Measurements from ENCODE around the gene RYR3. TPM values are rescaled to one million over a fixed set of nuclear protein-coding genes. Genes with fewer than 3 reads are reported as not detected.

Gene RYR3
- total and polyA plus RNA-seq, 4 donors, result 0.09 to 1.4 (median 0.47) TPM

DNA sequence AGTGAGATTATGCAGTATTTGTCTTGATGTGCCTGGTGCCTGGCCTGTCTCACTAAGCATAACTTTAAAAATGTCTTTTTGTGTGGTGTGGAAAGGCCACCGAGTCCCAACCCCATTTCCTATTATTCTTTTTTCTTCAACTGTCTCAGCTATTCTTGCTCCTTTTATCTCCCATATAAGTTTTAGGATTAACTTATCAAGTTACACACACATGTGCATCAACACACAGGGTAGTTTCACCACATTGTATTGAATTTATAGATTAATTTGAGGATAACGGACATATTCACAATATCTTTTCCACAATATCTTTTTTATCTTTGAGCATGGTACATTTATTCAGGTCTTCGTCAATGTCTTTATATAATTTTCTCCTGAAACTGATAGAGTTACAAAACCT, 127.6 kb downstream of the RYR3 start:
- ATAC-seq (ENCODE audit: insufficient read depth, low FRiP score) (no peak), DNase-seq (no peak)
- TF ChIP-seq, protein P1, sequence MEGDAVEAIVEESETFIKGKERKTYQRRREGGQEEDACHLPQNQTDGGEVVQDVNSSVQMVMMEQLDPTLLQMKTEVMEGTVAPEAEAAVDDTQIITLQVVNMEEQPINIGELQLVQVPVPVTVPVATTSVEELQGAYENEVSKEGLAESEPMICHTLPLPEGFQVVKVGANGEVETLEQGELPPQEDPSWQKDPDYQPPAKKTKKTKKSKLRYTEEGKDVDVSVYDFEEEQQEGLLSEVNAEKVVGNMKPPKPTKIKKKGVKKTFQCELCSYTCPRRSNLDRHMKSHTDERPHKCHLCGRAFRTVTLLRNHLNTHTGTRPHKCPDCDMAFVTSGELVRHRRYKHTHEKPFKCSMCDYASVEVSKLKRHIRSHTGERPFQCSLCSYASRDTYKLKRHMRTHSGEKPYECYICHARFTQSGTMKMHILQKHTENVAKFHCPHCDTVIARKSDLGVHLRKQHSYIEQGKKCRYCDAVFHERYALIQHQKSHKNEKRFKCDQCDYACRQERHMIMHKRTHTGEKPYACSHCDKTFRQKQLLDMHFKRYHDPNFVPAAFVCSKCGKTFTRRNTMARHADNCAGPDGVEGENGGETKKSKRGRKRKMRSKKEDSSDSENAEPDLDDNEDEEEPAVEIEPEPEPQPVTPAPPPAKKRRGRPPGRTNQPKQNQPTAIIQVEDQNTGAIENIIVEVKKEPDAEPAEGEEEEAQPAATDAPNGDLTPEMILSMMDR (IDR thresholded peaks at IDR 0.05; ENCODE audit: control extremely low read depth, extremely low read depth), result no peak
- Histone ChIP-seq H3K27me3 (ENCODE audit: control insufficient read depth in 3 of 3, insufficient read depth in 3 of 3, low read length in 2 of 3) (no peaks in the 10 kb centered on the region), H3K27ac (ENCODE audit: low read depth in 1 of 2, low read length in 1 of 2) (no peak overlapping the region), H3K4me1 (ENCODE audit: control insufficient read depth in 5 of 5, insufficient read depth in 5 of 5, low read length in 5 of 5) (no peaks in the 10 kb centered on the region), H3K9ac (ENCODE audit: insufficient read depth in 1 of 2, low read length in 2 of 2) (no peak overlapping the region), H3K9me3 (ENCODE audit: control insufficient read depth in 4 of 4, insufficient read depth in 3 of 4, low read length in 3 of 4) (no peaks in the 10 kb centered on the region), H3K36me3 (ENCODE audit: control insufficient read depth in 4 of 4, insufficient read depth in 4 of 4, low read length in 4 of 4) (no peaks in the 10 kb centered on the region), H3K4me3 (no peak overlapping the region)
- 92 to 95% methylated on average over 3 of the region's 3 CpGs for WGBS, 2 donors

GRCh38 chr15:33440900-33441299, 130.1 kb downstream of the RYR3 start:
- no peak for DNase-seq
- Histone ChIP-seq H3K9me3 (ENCODE audit: control insufficient read depth in 4 of 4, insufficient read depth in 3 of 4, low read length in 3 of 4) (no peaks in the 10 kb centered on the region), H3K36me3 (ENCODE audit: control insufficient read depth in 4 of 4, insufficient read depth in 4 of 4, low read length in 4 of 4) (no peaks in the 10 kb centered on the region), H3K27ac (ENCODE audit: low read depth in 1 of 2, low read length in 1 of 2) (no peak overlapping the region), H3K27me3 (ENCODE audit: control insufficient read depth in 3 of 3, insufficient read depth in 3 of 3, low read length in 2 of 3) (no peaks in the 10 kb centered on the region), H3K4me3 (no peak overlapping the region), H3K4me1 (ENCODE audit: control insufficient read depth in 5 of 5, insufficient read depth in 5 of 5, low read length in 5 of 5) (no peaks in the 10 kb centered on the region), H3K9ac (ENCODE audit: insufficient read depth in 1 of 2, low read length in 2 of 2) (no peak overlapping the region)
- ATAC-seq (ENCODE audit: insufficient read depth, low FRiP score), result no peak
- TF ChIP-seq, protein P1 (IDR thresholded peaks at IDR 0.05; ENCODE audit: control extremely low read depth, extremely low read depth), result no peak
- 49 to 61% methylated on average over 4 of the region's 4 CpGs for WGBS, 2 donors

DNA sequence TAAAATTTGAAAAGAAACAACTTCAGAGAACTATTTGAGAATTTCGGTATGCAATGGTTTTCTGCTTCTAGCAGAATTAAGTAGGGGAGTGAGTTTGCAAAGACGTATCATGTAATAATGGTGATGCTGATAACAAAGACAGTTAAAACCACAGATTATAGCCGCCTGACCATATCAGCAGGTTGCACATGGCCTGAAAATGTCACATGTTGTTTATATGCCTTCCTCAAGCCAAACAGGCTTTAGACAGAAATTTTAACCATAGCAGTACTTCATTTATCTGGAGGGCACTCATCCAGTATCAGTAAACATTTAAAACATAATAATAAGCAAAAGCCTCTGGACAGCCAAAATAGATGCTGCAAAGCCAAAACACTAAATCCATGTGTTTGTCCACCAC, 131.7 kb downstream of the RYR3 start:
- ATAC-seq (ENCODE audit: insufficient read depth, low FRiP score) (no peak), DNase-seq (no peak)
- no peaks in the 10 kb centered on the region for H3K27me3 ChIP-seq (ENCODE audit: control insufficient read depth in 3 of 3, insufficient read depth in 3 of 3, low read length in 2 of 3)
- H3K9me3 ChIP-seq (ENCODE audit: control insufficient read depth in 4 of 4, insufficient read depth in 3 of 4, low read length in 3 of 4), result no peaks in the 10 kb centered on the region
- H3K4me1 ChIP-seq (ENCODE audit: control insufficient read depth in 5 of 5, insufficient read depth in 5 of 5, low read length in 5 of 5), result no peaks in the 10 kb centered on the region
- TF ChIP-seq, protein P1 (IDR thresholded peaks at IDR 0.05; ENCODE audit: control extremely low read depth, extremely low read depth), result no peak
- no peak overlapping the region for H3K27ac ChIP-seq (ENCODE audit: low read depth in 1 of 2, low read length in 1 of 2)
- WGBS, 2 donors, result 18 to 34% methylated on average over 3 of the region's 3 CpGs
- H3K36me3 ChIP-seq (ENCODE audit: control insufficient read depth in 4 of 4, insufficient read depth in 4 of 4, low read length in 4 of 4), result no peaks in the 10 kb centered on the region
- H3K9ac ChIP-seq (ENCODE audit: insufficient read depth in 1 of 2, low read length in 2 of 2), result no peak overlapping the region
- no peak overlapping the region for H3K4me3 ChIP-seq

DNA sequence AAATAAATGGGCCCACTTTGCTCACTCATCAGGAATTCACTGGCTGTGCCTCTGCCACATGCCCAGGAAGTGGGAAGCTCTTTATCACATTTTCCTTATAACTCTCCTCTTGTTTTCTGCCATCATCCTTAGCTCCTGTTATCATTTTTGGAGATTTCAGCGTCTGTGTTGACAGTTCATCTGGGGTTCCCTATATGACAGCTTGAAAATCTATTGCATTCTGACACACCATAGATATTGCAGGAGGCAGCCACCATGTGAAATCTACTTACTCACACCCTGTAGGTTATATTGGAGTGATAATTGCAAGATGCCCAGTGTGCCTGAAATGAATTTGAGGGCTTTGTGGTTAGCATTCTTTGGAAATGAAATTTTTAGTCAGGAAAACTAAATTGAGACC, 132.9 kb downstream of the RYR3 start:
- DNase-seq, result no peak
- ATAC-seq (ENCODE audit: insufficient read depth, low FRiP score), result no peak
- Histone ChIP-seq H3K27ac (ENCODE audit: low read depth in 1 of 2, low read length in 1 of 2) (no peak overlapping the region), H3K4me1 (ENCODE audit: control insufficient read depth in 5 of 5, insufficient read depth in 5 of 5, low read length in 5 of 5) (no peaks in the 10 kb centered on the region), H3K4me3 (no peak overlapping the region), H3K9me3 (ENCODE audit: control insufficient read depth in 4 of 4, insufficient read depth in 3 of 4, low read length in 3 of 4) (no peaks in the 10 kb centered on the region), H3K36me3 (ENCODE audit: control insufficient read depth in 4 of 4, insufficient read depth in 4 of 4, low read length in 4 of 4) (no peaks in the 10 kb centered on the region), H3K27me3 (ENCODE audit: control insufficient read depth in 3 of 3, insufficient read depth in 3 of 3, low read length in 2 of 3) (no peaks in the 10 kb centered on the region), H3K9ac (ENCODE audit: insufficient read depth in 1 of 2, low read length in 2 of 2) (no peak overlapping the region)
- TF ChIP-seq, protein P1 (IDR thresholded peaks at IDR 0.05; ENCODE audit: control extremely low read depth, extremely low read depth), result no peak
- 16 to 28% methylated on average over 1 of the region's 1 CpG for WGBS, 2 donors

All from lung (tissue), 12 donors.